Measurements from ENCODE around the gene SHROOM4. TPM values are rescaled to one million over a fixed set of nuclear protein-coding genes. Genes with fewer than 3 reads are reported as not detected.

Gene SHROOM4
- total and polyA plus RNA-seq, 9 of the 15 experiments (the other 6 are each of a cell fraction or from before 2014, with no cell fraction given): not detected

- TF ChIP-seq CUX1 (CRISPR knock-in tag; IDR thresholded peaks at IDR 0.05) (no peak), NR0B1 (IDR thresholded peaks at IDR 0.05; ENCODE audit: partially characterized antibody) (no peak), GTF3C2 (IDR thresholded peaks at IDR 0.05; ENCODE audit: borderline replicate concordance, extremely low read depth, insufficient read length) (no peak), RBM17 (IDR thresholded peaks at IDR 0.05; ENCODE audit: borderline replicate concordance, low read depth, low read length) (no peak), ELF1 (tag; IDR thresholded peaks at IDR 0.05) (no peak), ZNF444 (CRISPR knock-in tag; IDR thresholded peaks at IDR 0.05) (no peak), PYGO2 (tag; IDR thresholded peaks at IDR 0.05) (no peak), EHMT2 (IDR thresholded peaks at IDR 0.05) (no peak)
Observed at GRCh38 chrX:50798783-50799182, 15.2 kb downstream of the SHROOM4 start (continued).

All from K562 (cell line).